GM12878 (cell line): ENCODE measurements around the gene EPB41L4A. TPM values are rescaled to one million over a fixed set of nuclear protein-coding genes. Genes with fewer than 3 reads are reported as not detected.

ENCODE experiments used
- CHD4 ChIP-seq: fragments of 200-600 bp; sonication (generic); IDR thresholded peaks from 2 replicates; pipeline ENCODE4 v1.6.1; 2016; ENCODE audit warnings: mild to moderate bottlenecking
- DPF2 ChIP-seq: fragments of 450-650 bp; IDR thresholded peaks from 2 replicates; pipeline ENCODE4 v1.6.1; 2017; ENCODE audit warnings: mild to moderate bottlenecking
- EGR1 ChIP-seq, 2 experiments: IDR thresholded peaks; 1 replicate in 1 of 2; 2 replicates in 1 of 2; pipeline ENCODE4 v1.6.1; 2011 to 2012; ENCODE audit warnings: low read depth in 2 of 2, low read length in 2 of 2, borderline replicate concordance in 1 of 2, mild to moderate bottlenecking in 1 of 2, moderate library complexity in 1 of 2
- ETV6 ChIP-seq, 2 experiments: fragments of 450-650 bp in 1 of 2; IDR thresholded peaks in 1 of 2; conservative IDR thresholded peaks in 1 of 2; 2 replicates each; pipeline ENCODE4 v1.6.1; 2014; ENCODE audit warnings: antibody characterized with exemption in 1 of 2, borderline replicate concordance in 1 of 2, low read depth in 1 of 2, mild to moderate bottlenecking in 1 of 2, moderate library complexity in 1 of 2
- HDAC6 ChIP-seq: fragments of 200-600 bp; sonication (generic); IDR thresholded peaks from one replicate; pipeline ENCODE4 v1.8.0; 2017; ENCODE audit warnings: antibody characterized with exemption; ENCODE audit not compliant: unreplicated experiment
- IRF5 ChIP-seq: fragments of 450-650 bp; IDR thresholded peaks from 2 replicates; pipeline ENCODE4 v1.6.1; 2017; ENCODE audit warnings: borderline replicate concordance
- LARP7 ChIP-seq: fragments of 450-650 bp; IDR thresholded peaks from 2 replicates; pipeline ENCODE4 v1.6.1; 2017; ENCODE audit warnings: mild to moderate bottlenecking
- MXI1 ChIP-seq: fragments of 150-350 bp; IDR thresholded peaks from 2 replicates; pipeline ENCODE4 v1.6.1; 2011; ENCODE audit warnings: low read depth, mild to moderate bottlenecking, inconsistent platforms, low read length, improper control_type of control experiment
- NR2F1 ChIP-seq: fragments of 450-650 bp; conservative IDR thresholded peaks from 2 replicates; pipeline ENCODE4 v1.6.1; 2017; ENCODE audit warnings: mild to moderate bottlenecking
- POLR2A ChIP-seq: IDR thresholded peaks from 2 replicates; pipeline ENCODE4 v1.6.1; 2011; ENCODE audit warnings: low read depth, mild to moderate bottlenecking, low read length
- RAD51 ChIP-seq: fragments of 450-650 bp; IDR thresholded peaks from 2 replicates; pipeline ENCODE4 v1.6.1; 2016; ENCODE audit warnings: moderate library complexity, mild to moderate bottlenecking, inconsistent platforms
- RCOR1 ChIP-seq: conservative IDR thresholded peaks from 2 replicates; pipeline ENCODE4 v1.6.1; 2012; ENCODE audit warnings: low read depth, low read length, improper control_type of control experiment
- RFX5 ChIP-seq: IDR thresholded peaks from 2 replicates; pipeline ENCODE4 v1.6.1; 2011; ENCODE audit warnings: low read depth, low read length, improper control_type of control experiment
- RUNX3 ChIP-seq: IDR thresholded peaks from 2 replicates; pipeline ENCODE4 v1.6.1; 2012; ENCODE audit warnings: low read length, inconsistent platforms
- SIN3A ChIP-seq: IDR thresholded peaks from 2 replicates; pipeline ENCODE4 v1.6.1; 2012; ENCODE audit warnings: low read depth, low read length, improper control_type of control experiment
- SMAD5 ChIP-seq: IDR thresholded peaks from 2 replicates; pipeline ENCODE4 v1.6.1; 2016; ENCODE audit warnings: antibody characterized with exemption, low read depth
- SPI1 ChIP-seq: IDR thresholded peaks from 2 replicates; pipeline ENCODE4 v1.6.1; 2011; ENCODE audit warnings: low read depth, mild to moderate bottlenecking, low read length, moderate library complexity, borderline replicate concordance; ENCODE audit not compliant: insufficient read depth
- TCF3 ChIP-seq: IDR thresholded peaks from 2 replicates; pipeline ENCODE4 v1.6.1; 2012; ENCODE audit warnings: low read depth, mild to moderate bottlenecking, low read length, borderline replicate concordance; ENCODE audit not compliant: insufficient read depth
- TCF7 ChIP-seq: IDR thresholded peaks from 2 replicates; pipeline ENCODE4 v1.6.1; 2014; ENCODE audit warnings: antibody characterized with exemption, borderline replicate concordance
- USF2 ChIP-seq: IDR thresholded peaks from 2 replicates; pipeline ENCODE4 v1.6.1; 2011; ENCODE audit warnings: low read depth, low read length, improper control_type of control experiment, borderline replicate concordance
- YY1 ChIP-seq: IDR thresholded peaks from 2 replicates; pipeline ENCODE4 v1.6.1; 2011; ENCODE audit warnings: low read depth, mild to moderate bottlenecking, low read length
- ZBTB4 ChIP-seq: fragments of 450-650 bp; formaldehyde crosslinking; IDR thresholded peaks from 2 replicates; pipeline ENCODE4 v1.4.0; 2022; ENCODE audit warnings: mild to moderate bottlenecking, moderate library complexity
- ZNF384 ChIP-seq: IDR thresholded peaks from 2 replicates; pipeline ENCODE4 v1.6.1; 2012; ENCODE audit warnings: low read depth, mild to moderate bottlenecking, low read length, improper control_type of control experiment, borderline replicate concordance
- polyA plus RNA-seq, 11 experiments: library from polyadenylated mRNA; depleted of rRNA in 4 of 11; unstranded in 6 of 11; stranded (reverse) in 5 of 11; fragments of >200 nt; fragmentation: Nextera tagmentation in 4 of 11; fragmentation: Illumina TruSeq in 1 of 11; extraction: Ambion mirVana in 4 of 11; extraction: Trizol in 1 of 11; gene quantifications; 1 replicate in 1 of 11; 2 replicates in 10 of 11; pipeline versions ENCODE4 v1.2.1 to v1.2.3, GENCODE V29; 2011 to 2016; ENCODE audit warnings: inconsistent platforms in 2 of 11, missing spikeins in 2 of 11, low read depth in 1 of 11
- total RNA-seq, 4 experiments: library from RNA; depleted of rRNA in 3 of 4; stranded (reverse); fragments of >200 nt in 3 of 4; fragmentation: Illumina TruSeq in 1 of 4; extraction: Trizol in 1 of 4; gene quantifications; 2 replicates each; pipeline versions ENCODE4 v1.2.1 to v1.2.3, GENCODE V29; 2013 to 2021
- TF ChIP-seq, protein P1 (sequence below): fragments of 450-650 bp; IDR thresholded peaks from 2 replicates; pipeline ENCODE4 v1.6.1; 2014; ENCODE audit warnings: mild to moderate bottlenecking

EPB41L4A gene
- total and polyA plus RNA-seq, 10 of the 15 experiments (the other 5 are each of a cell fraction or from before 2014, with no cell fraction given) = 0.10 to 0.67 (median 0.30) TPM

GRCh38 chr5:112160652-112161391 lies 258.3 kb downstream of the EPB41L4A start (continued):
- no peak for TF ChIP-seq ZBTB4 (CRISPR knock-in tag)
- TF ChIP-seq NR2F1 = peak; percentile 29; the same call in 1 of the 2 replicates
- no peak for TF ChIP-seq ZNF384
- TF ChIP-seq MXI1 = peak; percentile 89
- peak; percentile 25; the same call in 1 of the 2 replicates for TF ChIP-seq SPI1
- TF ChIP-seq RUNX3 = peak; percentile 87
- peak; percentile 78 for TF ChIP-seq LARP7
- TF ChIP-seq RFX5 = no peak
- TF ChIP-seq, protein P1, sequence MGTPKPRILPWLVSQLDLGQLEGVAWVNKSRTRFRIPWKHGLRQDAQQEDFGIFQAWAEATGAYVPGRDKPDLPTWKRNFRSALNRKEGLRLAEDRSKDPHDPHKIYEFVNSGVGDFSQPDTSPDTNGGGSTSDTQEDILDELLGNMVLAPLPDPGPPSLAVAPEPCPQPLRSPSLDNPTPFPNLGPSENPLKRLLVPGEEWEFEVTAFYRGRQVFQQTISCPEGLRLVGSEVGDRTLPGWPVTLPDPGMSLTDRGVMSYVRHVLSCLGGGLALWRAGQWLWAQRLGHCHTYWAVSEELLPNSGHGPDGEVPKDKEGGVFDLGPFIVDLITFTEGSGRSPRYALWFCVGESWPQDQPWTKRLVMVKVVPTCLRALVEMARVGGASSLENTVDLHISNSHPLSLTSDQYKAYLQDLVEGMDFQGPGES = peak; percentile 65; the same call in 1 of the 2 replicates
- TF ChIP-seq USF2 = no peak
- TF ChIP-seq HDAC6 = no peak
- TF ChIP-seq POLR2A = peak; percentile 100
- TF ChIP-seq IRF5 = no peak
- peak; percentile 54; the same call in 1 of the 2 replicates for TF ChIP-seq DPF2
- peak; percentile 95 for TF ChIP-seq SMAD5
- TF ChIP-seq CHD4 = no peak
- TF ChIP-seq YY1 = peak; percentile 87
- peak in 1 of 2 experiments; percentile 64; a peak in 2 of 3 replicates for TF ChIP-seq EGR1 (IDR thresholded peaks at IDR 0.05; ENCODE audit: borderline replicate concordance in 1 of 2, low read depth in 2 of 2, low read length in 2 of 2)
- no peak for TF ChIP-seq RAD51
- peak; percentile 29; the same call in 1 of the 2 replicates for TF ChIP-seq SIN3A
- TF ChIP-seq TCF3 = 0 out of 2 replicates have a peak, but pooled peaks have one; percentile 67
- TF ChIP-seq TCF7 = no peak
- 0 out of 2 replicates have a peak, but pooled peaks have one; percentile 59 for TF ChIP-seq RCOR1
- TF ChIP-seq ETV6 (conservative IDR thresholded peaks at IDR 0.05 in 1 of 2, IDR thresholded peaks at IDR 0.05 in 1 of 2; ENCODE audit: borderline replicate concordance in 1 of 2, low read depth in 1 of 2) = no peak
